ENCODE results near the gene VPS35L.

Gene VPS35L, protein sequence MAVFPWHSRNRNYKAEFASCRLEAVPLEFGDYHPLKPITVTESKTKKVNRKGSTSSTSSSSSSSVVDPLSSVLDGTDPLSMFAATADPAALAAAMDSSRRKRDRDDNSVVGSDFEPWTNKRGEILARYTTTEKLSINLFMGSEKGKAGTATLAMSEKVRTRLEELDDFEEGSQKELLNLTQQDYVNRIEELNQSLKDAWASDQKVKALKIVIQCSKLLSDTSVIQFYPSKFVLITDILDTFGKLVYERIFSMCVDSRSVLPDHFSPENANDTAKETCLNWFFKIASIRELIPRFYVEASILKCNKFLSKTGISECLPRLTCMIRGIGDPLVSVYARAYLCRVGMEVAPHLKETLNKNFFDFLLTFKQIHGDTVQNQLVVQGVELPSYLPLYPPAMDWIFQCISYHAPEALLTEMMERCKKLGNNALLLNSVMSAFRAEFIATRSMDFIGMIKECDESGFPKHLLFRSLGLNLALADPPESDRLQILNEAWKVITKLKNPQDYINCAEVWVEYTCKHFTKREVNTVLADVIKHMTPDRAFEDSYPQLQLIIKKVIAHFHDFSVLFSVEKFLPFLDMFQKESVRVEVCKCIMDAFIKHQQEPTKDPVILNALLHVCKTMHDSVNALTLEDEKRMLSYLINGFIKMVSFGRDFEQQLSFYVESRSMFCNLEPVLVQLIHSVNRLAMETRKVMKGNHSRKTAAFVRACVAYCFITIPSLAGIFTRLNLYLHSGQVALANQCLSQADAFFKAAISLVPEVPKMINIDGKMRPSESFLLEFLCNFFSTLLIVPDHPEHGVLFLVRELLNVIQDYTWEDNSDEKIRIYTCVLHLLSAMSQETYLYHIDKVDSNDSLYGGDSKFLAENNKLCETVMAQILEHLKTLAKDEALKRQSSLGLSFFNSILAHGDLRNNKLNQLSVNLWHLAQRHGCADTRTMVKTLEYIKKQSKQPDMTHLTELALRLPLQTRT

DNA sequence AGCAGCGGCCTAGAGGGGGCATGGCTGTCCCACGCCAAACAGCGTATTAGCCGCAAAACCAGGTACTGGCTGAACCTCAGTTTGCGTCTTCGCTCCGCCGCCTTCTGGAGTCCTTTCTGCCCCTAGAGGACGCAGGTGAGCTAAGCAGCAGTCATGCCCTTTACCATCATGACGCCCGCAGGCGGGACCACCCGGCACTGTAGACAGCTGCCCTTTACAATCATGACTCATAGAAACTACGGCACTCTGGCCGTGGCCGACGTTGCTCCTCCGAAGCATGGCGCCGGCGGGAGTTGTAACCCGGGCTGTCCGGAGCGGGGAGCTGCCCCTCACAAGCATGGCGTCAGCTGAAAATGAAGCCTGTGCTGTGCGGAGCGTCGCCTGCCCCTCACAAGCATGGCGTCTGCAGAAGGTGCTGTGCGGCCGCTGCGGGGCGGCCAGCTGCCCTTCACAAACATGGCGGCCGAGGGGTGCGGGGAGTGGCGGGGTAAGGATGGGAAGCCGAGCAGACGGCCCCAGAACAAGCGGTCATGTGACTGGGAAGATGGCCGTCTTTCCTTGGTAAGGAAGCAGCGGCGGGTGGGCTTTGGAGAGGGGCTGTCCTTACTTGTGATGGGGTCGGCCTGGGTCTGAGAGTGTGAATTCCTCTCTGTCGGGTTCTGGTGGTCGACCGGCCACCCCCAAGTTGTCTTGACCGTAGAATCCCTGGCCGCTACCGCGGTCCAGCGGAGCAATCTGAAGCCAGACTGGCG lies at the start of gene VPS35L:
Gene VPS35L, plus strand, starts transcription at position 518 of the 752 bp plus-strand sequence. Its CDS starts 27 bp downstream, at position 545.
- in situ Hi-C loops (cut with MboI; ENCODE audit: low sequenced_read_pairs): no loop called here

DNA sequence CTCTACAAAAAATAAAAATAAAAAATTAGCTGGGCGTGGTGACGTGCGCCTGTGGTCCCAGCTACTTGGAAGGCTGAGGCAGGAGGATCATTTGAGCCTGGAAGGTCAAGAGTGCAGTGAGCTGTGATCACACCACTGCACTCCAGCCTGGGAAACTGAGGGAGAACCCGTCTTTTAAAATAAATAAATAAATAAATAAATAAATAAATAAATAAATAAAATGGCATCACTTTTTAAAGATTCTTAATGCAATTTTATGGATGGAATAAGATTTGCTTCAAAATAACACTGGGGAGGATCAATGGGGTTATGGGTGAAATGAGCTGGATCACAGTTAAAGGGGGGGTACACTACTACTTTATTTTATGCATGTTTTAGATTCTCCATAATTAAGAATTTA lies 48.5 kb upstream of the VPS35L start:
- in situ Hi-C loops (cut with MboI; ENCODE audit: low sequenced_read_pairs): loop anchor here (25.0 kb wide), 1 partner anchor 420 kb away; no protein-coding TSS in a partner anchor

GRCh38 chr16:19507867-19508266 lies 47.6 kb upstream of the VPS35L start:
- in situ Hi-C loops (cut with MboI; ENCODE audit: low sequenced_read_pairs): loop anchor here (25.0 kb wide), 1 partner anchor 421 kb away; no protein-coding TSS in a partner anchor

DNA sequence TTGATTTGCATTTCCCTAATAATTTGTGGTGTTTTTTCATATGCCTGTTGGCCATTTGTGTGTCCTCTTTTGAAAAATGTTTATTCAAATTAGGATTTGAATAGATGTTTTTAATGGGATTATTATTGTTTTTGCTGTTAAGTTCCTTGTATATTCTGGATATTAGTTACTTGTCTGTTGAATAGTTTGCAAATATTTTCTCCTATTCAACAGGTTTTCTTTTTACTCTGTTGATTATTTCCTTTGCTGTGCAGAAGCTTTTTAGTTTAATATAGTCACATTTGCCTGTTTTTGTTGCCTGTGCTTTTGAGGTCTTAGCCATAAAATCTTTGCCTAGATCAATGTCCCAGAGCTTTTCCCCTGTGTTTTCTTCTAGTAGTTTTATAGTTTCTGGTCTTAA lies 43.2 kb upstream of the VPS35L start:
- in situ Hi-C loops (cut with MboI; ENCODE audit: low sequenced_read_pairs): loop anchor here (25.0 kb wide), 1 partner anchor 425 kb away; no protein-coding TSS in a partner anchor

GRCh38 chr16:19513377-19514053 lies 42.0 kb upstream of the VPS35L start:
- in situ Hi-C loops (cut with MboI; ENCODE audit: low sequenced_read_pairs): loop anchor here (25.0 kb wide), 1 partner anchor 426 kb away; no protein-coding TSS in a partner anchor

- in situ Hi-C loops (cut with MboI; ENCODE audit: low sequenced_read_pairs): loop anchor here (25.0 kb wide), 1 partner anchor 428 kb away; no protein-coding TSS in a partner anchor
Measured at GRCh38 chr16:19515757-19516156, 39.7 kb upstream of the VPS35L start.

DNA sequence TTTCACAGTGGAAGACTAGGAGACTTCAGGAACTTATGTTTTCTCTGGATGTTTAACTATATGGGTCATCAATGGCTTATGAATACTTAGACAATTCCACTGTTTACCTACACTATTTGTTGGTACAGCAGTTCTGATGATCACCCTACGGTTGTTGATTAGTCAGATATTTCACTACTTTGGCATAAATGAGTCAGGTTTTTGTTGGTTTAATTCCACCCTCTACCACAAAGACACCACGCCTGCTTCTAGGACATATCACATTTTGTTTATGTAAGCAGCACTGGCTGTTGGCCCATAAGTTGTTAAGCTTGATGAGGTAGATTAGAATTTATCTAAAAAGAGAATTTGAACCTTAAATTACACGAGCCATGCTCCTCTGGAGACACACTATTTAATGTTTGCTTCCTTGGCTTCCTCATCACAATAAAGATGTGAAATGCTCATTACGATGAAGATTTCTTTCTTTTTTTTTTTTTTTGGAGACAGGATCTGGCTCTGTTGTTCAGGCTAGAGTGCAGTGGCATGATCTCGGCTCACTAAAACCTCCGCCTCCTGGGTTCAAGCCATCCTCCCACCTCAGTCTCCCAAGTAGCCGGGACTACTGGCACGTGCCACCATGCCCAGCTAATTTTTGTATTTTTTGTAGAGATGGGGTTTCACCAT lies 37.9 kb upstream of the VPS35L start:
- in situ Hi-C loops (cut with MboI; ENCODE audit: low sequenced_read_pairs): loop anchor here (25.0 kb wide), 1 partner anchor 430 kb away; no protein-coding TSS in a partner anchor

DNA sequence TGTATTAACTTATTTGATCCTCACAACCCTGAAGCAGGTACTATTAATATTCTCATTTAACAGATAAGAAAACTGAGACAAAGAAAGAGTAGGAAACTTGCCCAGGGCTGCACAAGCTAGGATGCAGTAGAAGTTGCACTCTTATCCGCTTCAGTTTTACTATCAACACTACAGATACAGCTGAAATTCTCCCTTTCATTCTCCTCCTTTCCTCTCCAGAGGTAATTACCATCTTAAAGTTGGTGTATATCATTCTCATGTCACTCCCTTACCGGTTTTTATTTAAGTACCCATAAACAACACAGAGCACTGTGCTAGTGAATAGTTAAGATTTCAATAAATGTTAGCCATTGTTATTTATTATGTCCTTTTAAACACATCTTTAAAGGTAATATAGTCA lies 37.1 kb upstream of the VPS35L start:
- in situ Hi-C loops (cut with MboI; ENCODE audit: low sequenced_read_pairs): loop anchor here (25.0 kb wide), 1 partner anchor 431 kb away; no protein-coding TSS in a partner anchor

DNA sequence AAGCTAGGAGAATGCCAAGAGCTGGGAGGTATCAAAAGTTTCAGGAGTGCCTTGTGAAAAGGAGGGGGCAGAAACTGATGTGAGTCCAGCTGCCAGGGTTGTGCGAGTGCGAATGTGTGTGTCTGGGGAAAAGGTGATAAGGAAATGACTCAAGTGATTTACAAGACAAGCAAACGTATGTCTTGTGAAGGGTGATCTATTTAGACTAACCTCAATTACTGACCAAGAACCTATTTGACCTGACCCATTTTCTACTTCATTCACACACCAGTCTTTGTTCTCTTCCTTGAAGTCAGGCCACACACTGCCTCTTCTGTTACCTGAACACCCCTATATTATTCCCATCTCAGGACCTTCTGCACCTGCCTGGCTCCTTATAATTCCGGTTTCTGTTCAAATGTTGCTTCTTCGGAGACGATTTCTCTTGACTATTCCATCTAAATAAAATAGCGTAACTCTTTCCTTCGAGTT lies 34.6 kb upstream of the VPS35L start:
- in situ Hi-C loops (cut with MboI; ENCODE audit: low sequenced_read_pairs): loop anchor here (25.0 kb wide), 1 partner anchor 434 kb away; no protein-coding TSS in a partner anchor

- in situ Hi-C loops (cut with MboI; ENCODE audit: low sequenced_read_pairs): loop anchor here (25.0 kb wide), 1 partner anchor 434 kb away; no protein-coding TSS in a partner anchor
Measured at GRCh38 chr16:19521471-19522396, 33.8 kb upstream of the VPS35L start, which contains the start of gene GDE1. Gene GDE1 (minus strand): TSS chr16:19522098. CDS start chr16:19521964, 134 bp downstream.

GRCh38 chr16:19522397-19522732 lies 33.1 kb upstream of the VPS35L start:
- in situ Hi-C loops (cut with MboI; ENCODE audit: low sequenced_read_pairs): loop anchor here (25.0 kb wide), 1 partner anchor 435 kb away; no protein-coding TSS in a partner anchor

GRCh38 chr16:19522760-19523159 lies 32.7 kb upstream of the VPS35L start:
- in situ Hi-C loops (cut with MboI; ENCODE audit: low sequenced_read_pairs): loop anchor here (25.0 kb wide), 1 partner anchor 435 kb away; no protein-coding TSS in a partner anchor

GRCh38 chr16:19523184-19523558 lies 32.3 kb upstream of the VPS35L start:
- in situ Hi-C loops (cut with MboI; ENCODE audit: low sequenced_read_pairs): loop anchor here (25.0 kb wide), 1 partner anchor 436 kb away; no protein-coding TSS in a partner anchor

DNA sequence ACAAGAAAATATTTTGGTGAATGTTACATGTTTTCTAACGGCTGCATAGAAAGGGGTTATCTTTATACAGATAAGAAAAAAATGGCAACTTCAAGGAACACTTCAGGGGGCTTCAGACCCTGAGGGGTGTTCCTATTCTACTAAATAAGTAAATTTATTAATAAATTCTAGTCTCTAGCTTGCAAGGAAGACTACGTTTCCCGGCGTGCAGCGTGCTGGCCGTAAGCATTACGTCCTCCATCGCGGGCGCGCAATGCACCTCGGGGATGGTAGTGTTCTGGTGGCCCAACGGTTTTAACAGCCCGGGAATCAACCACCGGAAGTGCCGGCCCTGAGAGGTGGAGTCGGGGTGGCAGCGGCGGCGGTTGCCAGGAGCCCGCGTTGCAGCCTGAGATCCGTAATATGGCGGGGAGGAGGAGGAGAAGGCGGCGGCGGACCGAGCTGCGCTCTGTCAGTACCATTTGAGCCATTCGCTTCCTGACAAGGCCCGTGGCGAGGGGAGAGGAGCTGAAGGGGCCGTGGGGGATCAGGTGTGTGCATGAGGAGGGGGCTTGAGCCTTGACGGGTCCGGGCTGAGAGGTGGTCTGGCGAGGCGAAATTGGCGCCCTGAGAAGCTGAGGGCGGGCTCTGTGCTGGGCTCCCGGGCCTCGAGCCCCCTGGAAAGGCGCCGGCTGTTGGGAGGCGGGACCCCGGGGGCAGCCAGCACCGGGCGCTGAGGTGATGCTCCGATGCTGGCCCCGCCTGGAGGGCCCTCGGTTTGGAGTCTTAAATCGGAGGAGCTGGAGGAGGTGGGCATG lies 31.7 kb upstream of the VPS35L start, which contains the start of gene CCP110:
Gene CCP110, plus strand, starts transcription at position 384 of the 797 bp plus-strand sequence. CDS start 3,940 bp downstream, outside the sequence.
- in situ Hi-C loops (cut with MboI; ENCODE audit: low sequenced_read_pairs): loop anchor here (25.0 kb wide), 1 partner anchor 436 kb away; no protein-coding TSS in a partner anchor

DNA sequence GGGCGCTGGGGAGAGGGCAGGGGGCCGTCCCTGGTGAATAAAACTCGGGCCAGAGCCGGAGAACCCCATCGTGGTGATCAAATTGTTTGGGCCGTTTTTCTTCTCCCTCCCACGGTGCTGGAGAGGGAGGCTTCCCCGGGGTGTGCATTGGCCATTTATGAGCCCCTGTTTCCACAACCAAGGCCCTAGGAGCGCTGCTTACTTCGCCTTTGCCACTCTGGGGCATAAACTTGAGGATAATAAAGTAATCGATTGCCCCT lies 31.2 kb upstream of the VPS35L start:
- in situ Hi-C loops (cut with MboI; ENCODE audit: low sequenced_read_pairs): loop anchor here (25.0 kb wide), 1 partner anchor 437 kb away; no protein-coding TSS in a partner anchor

GRCh38 chr16:19524616-19525384 lies 30.7 kb upstream of the VPS35L start:
- in situ Hi-C loops (cut with MboI; ENCODE audit: low sequenced_read_pairs): loop anchor here (25.0 kb wide), 1 partner anchor 437 kb away; no protein-coding TSS in a partner anchor
